OCI-LY7 (cell line): ENCODE data around the gene RBFOX1.

Source experiments
- EZH2phosphoT487 ChIP-seq: fragments of 200-600 bp; sonication (generic); IDR thresholded peaks from 2 replicates; pipeline ENCODE4 v1.6.1; 2018; ENCODE audit warnings: low read depth, borderline replicate concordance, mild to moderate bottlenecking, mixed run types, antibody characterized with exemption, low read length, moderate library complexity, mixed read lengths
- TF ChIP-seq, protein P1 (sequence below): fragments of 200-600 bp; sonication (generic); conservative IDR thresholded peaks from 2 replicates; pipeline ENCODE4 v1.5.1; 2014; ENCODE audit warnings: mild to moderate bottlenecking, antibody characterized with exemption, low read length, moderate library complexity, mixed read lengths

DNA sequence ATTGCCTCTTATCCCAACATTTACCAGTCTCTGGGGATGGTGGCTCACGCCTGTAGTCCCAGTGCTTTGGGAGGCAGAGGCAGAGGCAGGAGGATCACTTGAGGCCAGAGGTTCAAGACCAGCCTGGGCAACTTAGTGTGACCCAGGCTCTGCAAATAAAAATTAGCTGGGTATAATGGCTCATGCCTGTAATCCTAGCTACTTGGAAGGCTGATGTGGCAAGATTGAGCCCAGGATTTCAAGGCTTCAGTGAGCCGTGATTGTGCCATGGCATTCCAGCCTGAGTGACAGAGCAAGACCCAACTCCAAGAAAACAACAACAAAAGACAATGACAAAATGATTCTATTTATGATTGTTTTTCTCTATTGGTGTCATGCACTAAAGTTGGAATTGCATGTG is 244.9 kb downstream of the RBFOX1 start:
- TF ChIP-seq, protein P1, sequence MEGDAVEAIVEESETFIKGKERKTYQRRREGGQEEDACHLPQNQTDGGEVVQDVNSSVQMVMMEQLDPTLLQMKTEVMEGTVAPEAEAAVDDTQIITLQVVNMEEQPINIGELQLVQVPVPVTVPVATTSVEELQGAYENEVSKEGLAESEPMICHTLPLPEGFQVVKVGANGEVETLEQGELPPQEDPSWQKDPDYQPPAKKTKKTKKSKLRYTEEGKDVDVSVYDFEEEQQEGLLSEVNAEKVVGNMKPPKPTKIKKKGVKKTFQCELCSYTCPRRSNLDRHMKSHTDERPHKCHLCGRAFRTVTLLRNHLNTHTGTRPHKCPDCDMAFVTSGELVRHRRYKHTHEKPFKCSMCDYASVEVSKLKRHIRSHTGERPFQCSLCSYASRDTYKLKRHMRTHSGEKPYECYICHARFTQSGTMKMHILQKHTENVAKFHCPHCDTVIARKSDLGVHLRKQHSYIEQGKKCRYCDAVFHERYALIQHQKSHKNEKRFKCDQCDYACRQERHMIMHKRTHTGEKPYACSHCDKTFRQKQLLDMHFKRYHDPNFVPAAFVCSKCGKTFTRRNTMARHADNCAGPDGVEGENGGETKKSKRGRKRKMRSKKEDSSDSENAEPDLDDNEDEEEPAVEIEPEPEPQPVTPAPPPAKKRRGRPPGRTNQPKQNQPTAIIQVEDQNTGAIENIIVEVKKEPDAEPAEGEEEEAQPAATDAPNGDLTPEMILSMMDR = no peak
- no peak for TF ChIP-seq EZH2phosphoT487
